ENCODE data around the gene SLC4A4. TPM values are rescaled to one million over a fixed set of nuclear protein-coding genes. Genes with fewer than 3 reads are reported as not detected.

Gene SLC4A4
- polyA plus RNA-seq, 1 donor (not counting 4 experiments of a cell fraction or from before 2014, with no cell fraction given), result 0.29 TPM

- H3K4me2 ChIP-seq (ENCODE audit: control insufficient read depth, extremely low read depth, insufficient read depth, low read depth, low read length), result no peak overlapping the region
- dilution Hi-C loops (cut with MboI; ENCODE audit: extremely low pct_ligation_motif_present, low sequenced_read_pairs), result no loop called here
- no peak overlapping the region for H3K4me3 ChIP-seq (ENCODE audit: control insufficient read depth in 2 of 3, extremely low read depth in 1 of 3, insufficient read depth in 2 of 3, low read depth in 1 of 3, low read length in 3 of 3)
- H3K36me3 ChIP-seq (ENCODE audit: control insufficient read depth in 2 of 2, extremely low read depth in 1 of 2, insufficient read depth in 2 of 2, low read length in 2 of 2), result no peaks in the 10 kb centered on the region
- no peak for FAIRE-seq
- no peak for DNase-seq (ENCODE audit: low read depth, low spot score)
- H3K4me1 ChIP-seq (ENCODE audit: control insufficient read depth, extremely low read depth, insufficient read depth, low read length), result no peaks in the 10 kb centered on the region
- H3K27ac ChIP-seq (ENCODE audit: control insufficient read depth, insufficient read depth, low read length), result no peak overlapping the region
- H3K9ac ChIP-seq (ENCODE audit: control insufficient read depth, extremely low read depth, insufficient read depth, low read length), result no peak overlapping the region
- no peaks in the 10 kb centered on the region for H3K9me1 ChIP-seq (ENCODE audit: control insufficient read depth, extremely low read depth, insufficient read depth, low read length)
- H4K20me1 ChIP-seq (ENCODE audit: control insufficient read depth, extremely low read depth, insufficient read depth, low read length), result no peaks in the 10 kb centered on the region
- no peak overlapping the region for H2AFZ ChIP-seq (ENCODE audit: control insufficient read depth, low read length)
- H3K79me2 ChIP-seq (ENCODE audit: control insufficient read depth, insufficient read depth, low read length), result no peaks in the 10 kb centered on the region
- no peaks in the 10 kb centered on the region for H3K27me3 ChIP-seq (ENCODE audit: control insufficient read depth, extremely low read depth, insufficient read depth, low read length)
- no peaks in the 10 kb centered on the region for H3K9me3 ChIP-seq (ENCODE audit: control insufficient read depth, low read depth, low read length)
- TF ChIP-seq CTCF (optimal IDR thresholded peaks at IDR 0.05 in 1 of 3, IDR thresholded peaks at IDR 0.05 in 1 of 3, conservative IDR thresholded peaks at IDR 0.05 in 1 of 3; ENCODE audit: extremely low read depth in 1 of 3, insufficient read depth in 2 of 3, low read length in 3 of 3) (no peak), EZH2 (IDR thresholded peaks at IDR 0.05; ENCODE audit: low read length) (no peak)
These were observed 42.0 kb downstream of the SLC4A4 start for GRCh38 chr4:71380788-71381187.

- Histone ChIP-seq H3K27ac (ENCODE audit: control insufficient read depth, insufficient read depth, low read length) (no peak overlapping the region), H3K4me1 (ENCODE audit: control insufficient read depth, extremely low read depth, insufficient read depth, low read length) (no peaks in the 10 kb centered on the region), H4K20me1 (ENCODE audit: control insufficient read depth, extremely low read depth, insufficient read depth, low read length) (no peaks in the 10 kb centered on the region), H2AFZ (ENCODE audit: control insufficient read depth, low read length) (no peak overlapping the region), H3K9me3 (ENCODE audit: control insufficient read depth, low read depth, low read length) (no peaks in the 10 kb centered on the region), H3K9me1 (ENCODE audit: control insufficient read depth, extremely low read depth, insufficient read depth, low read length) (no peaks in the 10 kb centered on the region), H3K9ac (ENCODE audit: control insufficient read depth, extremely low read depth, insufficient read depth, low read length) (no peak overlapping the region), H3K27me3 (ENCODE audit: control insufficient read depth, extremely low read depth, insufficient read depth, low read length) (no peaks in the 10 kb centered on the region), H3K79me2 (ENCODE audit: control insufficient read depth, insufficient read depth, low read length) (no peaks in the 10 kb centered on the region), H3K4me2 (ENCODE audit: control insufficient read depth, extremely low read depth, insufficient read depth, low read depth, low read length) (no peak overlapping the region), H3K36me3 (ENCODE audit: control insufficient read depth in 2 of 2, extremely low read depth in 1 of 2, insufficient read depth in 2 of 2, low read length in 2 of 2) (no peaks in the 10 kb centered on the region), H3K4me3 (ENCODE audit: control insufficient read depth in 2 of 3, extremely low read depth in 1 of 3, insufficient read depth in 2 of 3, low read depth in 1 of 3, low read length in 3 of 3) (no peak overlapping the region)
- dilution Hi-C loops (cut with MboI; ENCODE audit: extremely low pct_ligation_motif_present, low sequenced_read_pairs), result no loop called here
- TF ChIP-seq CTCF (optimal IDR thresholded peaks at IDR 0.05 in 1 of 3, IDR thresholded peaks at IDR 0.05 in 1 of 3, conservative IDR thresholded peaks at IDR 0.05 in 1 of 3; ENCODE audit: extremely low read depth in 1 of 3, insufficient read depth in 2 of 3, low read length in 3 of 3) (no peak), EZH2 (IDR thresholded peaks at IDR 0.05; ENCODE audit: low read length) (no peak)
- FAIRE-seq (no peak), DNase-seq (ENCODE audit: low read depth, low spot score) (no peak)
These were observed 43.5 kb downstream of the SLC4A4 start for GRCh38 chr4:71382125-71382899.
